ENCODE data around the gene MYH10.

The MYH10 gene

DNA sequence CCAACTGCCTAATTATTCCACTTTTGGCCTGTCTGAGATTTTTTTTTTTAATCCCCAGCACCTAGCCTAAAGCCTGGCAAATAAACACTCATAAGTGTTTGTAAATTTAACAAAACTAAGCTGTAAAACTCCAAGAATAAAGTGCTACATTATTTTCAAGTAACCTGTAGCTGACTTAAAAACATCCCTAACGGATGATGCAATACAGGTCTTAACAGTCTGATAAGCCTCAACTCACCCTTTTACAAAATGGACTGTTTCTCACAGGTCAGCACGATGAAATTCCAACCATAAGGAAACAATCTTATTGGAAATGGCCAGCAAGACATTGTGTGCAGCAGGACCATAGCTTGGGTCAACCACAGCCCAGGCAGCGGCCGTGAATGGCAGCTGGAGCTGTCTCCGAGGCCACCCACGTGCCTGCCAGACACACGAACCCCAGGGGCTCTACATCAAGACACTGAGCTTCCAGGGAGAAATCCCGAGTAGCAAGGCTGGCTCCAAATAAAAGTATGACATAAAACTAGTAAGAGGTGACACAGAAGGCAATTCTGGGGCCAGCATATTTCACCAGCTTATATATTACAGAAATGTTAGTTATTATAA lies 135.9 kb downstream of the MYH10 start:
- DNase-seq (ENCODE audit: low spot score): no peak

DNA sequence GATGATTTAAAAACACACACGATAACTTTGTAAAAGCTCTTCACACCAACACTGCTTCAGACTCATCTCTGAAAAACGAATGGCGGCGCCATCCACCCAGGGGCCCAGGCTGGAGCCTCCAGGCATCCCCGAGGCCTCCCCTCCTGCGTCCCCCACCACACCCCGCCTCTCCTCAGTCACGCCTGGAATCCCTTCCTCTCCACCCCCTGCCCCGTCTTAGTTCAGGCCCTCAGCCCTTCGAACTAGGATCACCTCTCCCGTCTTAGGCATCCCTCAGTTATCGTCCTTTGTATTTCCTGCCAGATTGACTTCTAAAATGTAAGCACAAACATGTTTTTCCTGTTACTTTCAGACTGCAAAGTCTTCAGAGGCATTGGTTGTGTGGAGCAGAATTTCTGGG lies 136.5 kb downstream of the MYH10 start:
- DNase-seq (ENCODE audit: low spot score): no peak

GRCh38 chr17:8492121-8492520 lies 138.4 kb downstream of the MYH10 start:
- DNase-seq (ENCODE audit: low spot score): no peak

DNA sequence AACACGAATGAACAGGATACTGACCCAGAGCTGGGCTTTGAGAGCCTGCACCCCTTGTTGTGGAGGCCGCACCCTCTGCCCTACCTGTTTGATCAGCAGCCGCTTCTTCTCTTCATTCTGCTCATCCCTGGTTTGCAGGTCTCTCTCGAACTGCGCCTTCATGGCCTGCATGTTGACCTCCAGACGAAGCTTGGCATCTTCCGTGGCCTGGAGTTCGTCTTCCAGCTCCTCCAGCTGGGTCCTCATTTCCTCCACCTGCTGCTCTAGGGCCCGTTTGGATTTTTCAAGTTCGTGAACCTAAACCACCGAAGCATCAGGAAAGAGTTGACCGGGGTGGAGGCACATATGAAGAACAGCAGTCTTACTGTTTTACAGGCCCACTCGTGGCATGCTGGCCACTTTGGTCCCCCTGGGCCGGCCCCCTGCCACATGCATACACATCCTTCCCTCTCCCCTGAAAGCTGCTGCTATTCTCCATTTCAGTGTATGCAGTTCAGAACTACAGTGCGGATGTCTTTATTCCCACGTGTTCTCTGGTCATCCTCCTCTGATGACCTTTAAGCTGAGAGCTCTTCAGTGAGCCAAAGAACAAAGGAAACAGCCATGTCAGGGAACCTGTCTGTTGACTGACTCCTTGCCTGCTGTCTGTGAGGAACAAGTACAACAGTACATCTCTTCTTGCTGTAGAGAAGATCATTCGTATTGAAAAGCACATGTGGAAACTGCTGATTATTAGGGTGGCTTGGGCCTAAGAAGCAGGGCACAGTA lies 140.1 kb downstream of the MYH10 start:
- DNase-seq (ENCODE audit: low spot score): no peak

DNA sequence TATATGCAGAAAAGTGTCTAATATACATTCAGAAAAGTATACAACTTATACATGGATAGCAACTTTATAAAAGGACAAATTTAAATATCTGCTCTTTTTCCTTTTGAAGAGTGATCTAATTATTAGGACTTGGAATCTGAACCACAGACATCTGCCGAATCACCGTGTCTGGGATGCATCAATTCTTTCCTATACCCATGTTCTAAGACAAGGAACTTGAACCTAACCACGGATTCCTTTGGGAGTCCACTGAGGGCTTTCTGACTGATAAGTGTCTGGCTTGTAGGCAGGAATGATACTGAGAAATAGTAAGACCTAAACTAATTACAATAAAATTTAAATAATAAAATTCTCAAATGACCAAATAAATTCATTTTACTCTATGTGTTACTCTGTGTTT lies 140.7 kb downstream of the MYH10 start:
- DNase-seq (ENCODE audit: low spot score): no peak

DNA sequence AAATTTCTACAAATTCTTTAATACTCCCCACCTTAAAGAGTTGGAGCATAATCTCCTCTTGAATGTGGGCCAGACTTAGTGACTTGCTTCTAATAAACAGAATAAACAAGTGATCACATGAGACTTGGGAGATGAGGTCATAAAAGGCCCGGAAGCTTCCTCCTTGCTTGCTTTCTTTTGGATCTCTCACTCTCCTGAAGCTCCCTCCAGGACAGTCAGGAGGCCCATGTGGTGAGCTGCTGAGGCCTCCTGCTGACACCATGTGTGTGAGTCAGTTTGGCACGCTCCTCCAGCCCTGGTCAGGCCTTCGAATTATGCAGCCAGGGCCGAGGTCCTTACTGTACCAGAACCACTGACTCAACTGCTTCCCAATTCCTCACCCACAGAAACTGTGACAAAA lies 141.6 kb downstream of the MYH10 start:
- DNase-seq (ENCODE audit: low spot score): no peak

- DNase-seq (ENCODE audit: low spot score): no peak
Measured at GRCh38 chr17:8488491-8488890, 142.0 kb downstream of the MYH10 start.

DNA sequence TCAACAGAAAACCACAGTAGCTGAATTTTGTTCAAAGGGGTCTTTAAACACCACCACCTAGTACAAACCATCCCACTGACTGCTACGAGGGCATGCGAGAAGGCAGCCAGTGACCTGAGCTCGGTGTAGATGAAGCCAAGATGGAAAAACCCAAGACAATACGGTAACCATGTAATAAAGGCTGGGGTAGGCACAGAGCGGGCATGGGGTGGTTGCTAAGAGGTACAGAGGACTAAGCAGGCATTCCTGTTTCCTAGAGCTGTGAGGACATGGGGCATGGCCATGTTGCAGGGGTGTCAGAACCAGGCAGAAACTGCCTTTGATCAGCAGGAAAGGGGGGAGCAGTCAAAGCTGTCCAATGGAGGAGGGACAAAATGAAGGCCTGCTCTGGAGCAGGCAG lies 142.8 kb downstream of the MYH10 start:
- DNase-seq (ENCODE audit: low spot score): no peak

- DNase-seq (ENCODE audit: low spot score): no peak
Measured at GRCh38 chr17:8487130-8487645, 143.3 kb downstream of the MYH10 start.

DNA sequence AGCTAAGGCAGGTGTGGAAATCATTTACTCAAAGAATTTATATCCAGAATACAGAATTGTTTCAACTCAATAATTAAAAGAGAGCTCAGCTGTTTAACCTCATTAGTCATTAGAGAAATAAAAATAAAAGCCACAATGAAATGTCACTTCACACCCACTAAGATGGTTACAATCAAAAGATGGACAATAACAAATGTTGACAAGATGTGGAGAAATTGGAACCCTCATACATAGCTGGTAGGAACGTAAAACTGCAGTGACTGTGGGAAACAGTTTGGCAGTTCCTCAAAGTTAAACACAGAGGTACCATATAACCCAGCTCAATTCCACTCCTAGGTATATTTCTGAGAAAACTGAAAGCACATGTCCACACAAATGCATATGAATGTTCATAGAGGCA lies 145.0 kb downstream of the MYH10 start:
- no peak for DNase-seq (ENCODE audit: low spot score)

- DNase-seq (ENCODE audit: low spot score): no peak
Measured at GRCh38 chr17:8484465-8484864, 146.1 kb downstream of the MYH10 start.

DNA sequence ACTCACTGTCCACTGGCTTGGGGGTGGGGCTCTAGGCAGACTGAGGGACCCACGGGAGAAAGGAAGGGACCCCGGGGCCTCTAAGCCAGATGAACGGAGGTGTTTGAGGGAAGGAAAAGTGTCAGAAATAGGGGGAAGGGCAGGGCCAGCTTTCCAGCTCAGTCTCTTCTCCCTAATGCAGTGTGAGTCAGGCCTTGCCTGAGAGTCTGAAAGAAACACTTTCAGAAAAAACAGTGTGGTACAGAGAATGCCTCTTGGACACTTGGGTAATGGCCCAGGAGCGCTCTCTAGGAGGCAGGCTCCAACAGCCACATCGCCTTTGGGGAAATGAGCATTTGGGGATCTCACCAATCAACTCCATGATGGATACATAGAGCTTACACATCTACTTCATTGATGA lies 148.0 kb downstream of the MYH10 start:
- no peak for DNase-seq (ENCODE audit: low spot score)

DNA sequence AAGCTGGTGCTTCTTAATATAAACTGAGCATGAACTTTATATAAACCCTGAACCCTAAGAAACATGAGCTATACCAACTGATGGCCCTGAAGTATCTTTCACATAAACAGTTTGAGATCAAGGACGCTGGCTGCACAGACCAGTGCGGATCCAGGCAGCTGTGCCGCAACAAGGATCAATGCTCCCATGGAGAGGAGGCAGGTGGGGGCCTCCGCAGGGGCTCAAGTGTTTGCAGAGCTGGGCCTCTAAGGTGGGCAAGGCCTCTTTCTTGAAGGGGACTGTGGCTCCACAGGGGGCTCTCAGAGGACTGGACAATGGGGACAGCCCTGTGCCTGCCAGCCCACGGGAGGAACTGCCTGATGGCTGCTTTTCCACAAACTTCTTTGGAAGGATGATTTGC lies 148.8 kb downstream of the MYH10 start:
- no peak for DNase-seq (ENCODE audit: low spot score)

- no peak for DNase-seq (ENCODE audit: low spot score)
Measured at GRCh38 chr17:8481089-8481488, 149.4 kb downstream of the MYH10 start.

- DNase-seq (ENCODE audit: low spot score): no peak
Measured at GRCh38 chr17:8480011-8480976, 150.2 kb downstream of the MYH10 start.

DNA sequence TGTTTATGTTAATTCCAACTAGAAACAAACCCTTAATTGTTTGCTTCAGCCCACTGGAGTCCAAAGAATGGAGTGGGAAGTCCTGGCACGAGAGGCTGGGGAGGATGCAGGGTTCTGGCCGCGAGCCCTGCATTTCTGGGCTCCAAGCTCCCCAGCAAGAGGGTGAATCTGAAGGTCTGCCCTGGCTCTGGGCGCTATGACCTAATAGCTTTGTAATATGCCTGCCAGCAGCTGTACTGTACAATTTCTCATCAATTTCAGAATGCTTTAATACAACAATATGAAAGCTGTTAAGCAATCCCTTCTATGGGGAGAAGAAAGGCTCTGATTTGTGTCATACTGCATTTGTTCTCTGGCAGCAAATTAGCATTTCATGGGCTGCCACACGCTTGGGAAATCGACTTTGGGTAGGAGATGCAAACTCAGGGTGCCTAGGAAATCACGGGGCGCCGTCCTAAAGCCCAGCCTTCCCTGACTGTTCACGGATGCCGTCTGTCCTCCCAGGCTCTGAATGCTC lies 151.0 kb downstream of the MYH10 start:
- DNase-seq (ENCODE audit: low spot score): no peak

DNA sequence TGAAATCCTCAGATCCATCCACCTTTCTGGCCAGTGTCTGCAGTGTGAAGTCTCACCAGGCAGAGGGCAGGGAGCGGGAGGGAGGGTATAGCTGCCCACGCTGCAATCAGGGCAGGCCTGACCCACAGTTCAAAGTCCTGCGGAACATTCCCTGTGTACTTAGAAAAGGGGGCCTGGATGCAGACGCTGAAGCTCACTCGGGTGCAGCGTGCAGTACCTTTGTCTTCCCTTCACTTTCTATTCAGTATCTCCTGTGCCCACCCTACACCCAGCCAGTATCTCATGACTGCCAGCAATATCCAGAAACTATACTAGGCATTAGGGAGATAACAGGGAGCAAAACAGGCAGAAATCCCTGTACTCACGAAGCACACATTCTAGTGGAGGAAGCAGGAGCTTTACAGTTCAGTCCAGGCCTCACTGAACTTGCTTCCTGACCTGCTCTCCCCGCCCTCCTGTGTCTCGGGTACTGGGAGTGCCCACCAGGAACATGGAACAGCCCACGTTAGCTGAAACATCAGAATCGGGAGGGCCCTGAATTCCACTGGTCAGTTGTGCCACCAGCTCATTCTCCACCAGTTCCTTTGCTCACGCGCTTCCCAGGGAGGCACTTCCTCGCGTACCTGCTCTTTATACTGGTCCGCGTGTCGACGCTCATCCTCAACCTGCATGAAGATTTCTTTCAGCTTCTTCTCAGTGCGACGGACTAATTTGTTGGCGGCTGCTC lies 152.6 kb downstream of the MYH10 start:
- DNase-seq (ENCODE audit: low spot score): no peak

GRCh38 chr17:8477171-8477570 lies 153.4 kb downstream of the MYH10 start:
- DNase-seq (ENCODE audit: low spot score): no peak

- DNase-seq (ENCODE audit: low spot score): no peak
Measured at GRCh38 chr17:8476741-8477140, 153.8 kb downstream of the MYH10 start.

DNA sequence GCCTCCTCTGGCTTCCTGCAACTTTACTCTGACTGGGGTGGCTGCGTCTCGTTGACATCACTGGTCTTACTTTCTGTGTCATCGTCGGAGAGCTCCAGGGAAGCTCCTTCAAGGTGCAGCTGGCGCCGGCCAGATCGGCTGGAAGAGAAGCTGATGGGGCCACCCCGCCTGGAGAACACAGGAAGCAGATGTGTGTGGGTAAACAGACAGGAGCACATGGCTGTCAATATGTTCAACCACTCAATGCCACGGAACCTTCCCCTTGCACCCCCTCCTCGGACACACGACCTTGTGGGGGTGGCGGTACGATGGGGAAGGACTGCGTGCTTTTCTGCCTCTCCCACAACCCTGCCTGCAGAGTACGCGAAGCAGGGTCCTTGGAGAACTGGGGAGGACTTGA lies 154.7 kb downstream of the MYH10 start:
- DNase-seq (ENCODE audit: low spot score): no peak

DNA sequence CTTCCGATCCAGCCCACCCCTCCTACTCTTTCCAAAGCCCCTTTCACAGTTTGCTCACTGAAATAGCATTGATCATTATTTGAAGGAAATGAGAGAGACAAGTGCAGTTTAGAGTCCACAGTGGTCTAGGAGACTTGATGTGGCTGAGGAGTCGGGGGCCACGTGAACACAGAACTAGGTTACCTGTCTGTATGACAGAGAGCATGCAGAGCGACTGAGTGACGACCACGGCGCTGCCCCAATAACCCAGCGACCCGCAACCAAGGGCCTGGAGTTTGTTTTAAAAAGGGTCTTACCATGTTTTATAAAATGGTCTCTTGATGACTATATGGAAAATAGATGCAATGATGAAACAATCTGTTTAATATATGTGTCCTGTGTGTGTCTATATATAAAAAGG lies 155.3 kb downstream of the MYH10 start:
- DNase-seq (ENCODE audit: low spot score): no peak

DNA sequence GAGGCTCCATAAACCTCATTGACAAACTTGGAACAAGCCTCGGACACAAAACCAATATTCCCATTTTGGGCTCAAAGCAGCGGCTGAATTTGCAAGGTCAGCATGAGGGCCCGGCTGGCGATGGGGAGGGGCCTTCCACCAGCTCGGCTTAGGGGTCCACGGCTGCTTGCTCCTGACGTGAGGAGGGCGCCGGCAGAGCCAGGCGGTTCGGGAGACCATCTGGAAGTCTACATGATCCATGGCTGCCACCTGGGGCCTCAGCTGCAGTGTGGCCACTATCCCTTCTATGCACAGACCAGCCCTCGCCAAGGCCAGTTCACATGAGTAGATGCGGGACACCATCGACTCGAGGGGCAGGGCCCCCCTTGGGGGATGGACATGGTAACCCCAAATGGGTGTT lies 155.7 kb downstream of the MYH10 start:
- no peak for DNase-seq (ENCODE audit: low spot score)

Measured in activated CD4-positive, alpha-beta T cell treated with anti-CD3 and anti-CD28 coated beads, Interleukin-2, Interleukin-4, amounts not matched to agents 100 ng/mL and 50 ng/mL, durations not matched to agents 16 hours and 8 hours (primary cell).